Fibroblast of the aortic adventitia (primary cell): ENCODE data around the gene MCL1. TPM values are rescaled to one million over a fixed set of nuclear protein-coding genes. Genes with fewer than 3 reads are reported as not detected.
A peak's percentile ranks its signal among the peaks of the same experiment; 100 is the strongest.
"Not testable (repeated sequence)": the region's sequence is repeated elsewhere in the genome, so short reads cannot be mapped to it uniquely, and the experiment has no call there.

ENCODE experiments used
- DNase-seq: peaks from one replicate; pipeline ENCODE4 v3.0.0-alpha.2; 2010; ENCODE audit warnings: low read depth
- H3K4me3 ChIP-seq: 2 replicates; pipeline ENCODE4 v1.5.1; 2011; ENCODE audit warnings: low read depth, mild to moderate bottlenecking, control low read depth, low read length, moderate library complexity
- CTCF ChIP-seq: IDR thresholded peaks from 2 replicates; pipeline ENCODE4 v1.5.1; 2011; ENCODE audit warnings: mild to moderate bottlenecking, low read length, control low read depth, inconsistent platforms; ENCODE audit not compliant: insufficient read depth
- total RNA-seq: library from RNA; depleted of rRNA; stranded (reverse); fragments of >200 nt; gene quantifications from 2 replicates; pipeline ENCODE4 v1.2.3, GENCODE V29; 2012; ENCODE audit warnings: low replicate concordance

Gene MCL1
- total RNA-seq, 1 donor: 212 TPM

- no peak for TF ChIP-seq CTCF
- no peak for DNase-seq
- H3K4me3 ChIP-seq: peak overlapping the region; percentile 47
Measured at GRCh38 chr1:150566589-150567340, 12.6 kb downstream of the MCL1 start.

GRCh38 chr1:150565240-150565991 lies 14.0 kb downstream of the MCL1 start:
- DNase-seq, H3K4me3 ChIP-seq: not testable (repeated sequence)

- DNase-seq: peak; percentile 70
- H3K4me3 ChIP-seq: no peak overlapping the region
- no peak for TF ChIP-seq CTCF
Measured at GRCh38 chr1:150564051-150564991, 15.1 kb downstream of the MCL1 start.

- TF ChIP-seq CTCF: no peak
- no peak overlapping the region for H3K4me3 ChIP-seq
- DNase-seq: peak; percentile 76
Measured at GRCh38 chr1:150563340-150564038, 15.9 kb downstream of the MCL1 start.

GRCh38 chr1:150562446-150563339 lies 16.7 kb downstream of the MCL1 start:
- H3K4me3 ChIP-seq: peak overlapping the region; percentile 37
- DNase-seq: peak; percentile 22
- TF ChIP-seq CTCF: no peak

- DNase-seq: peak; percentile 96
- TF ChIP-seq CTCF: no peak
- H3K4me3 ChIP-seq: peak overlapping the region; percentile 65
Measured at GRCh38 chr1:150561974-150562445, 17.4 kb downstream of the MCL1 start.
